VCaP (cell line): ENCODE measurements around the gene KCNV2.
A peak's percentile ranks its signal among the peaks of the same experiment; 100 is the strongest.

Source experiments
- H3K27ac ChIP-seq: fragments of 450-650 bp; 2 replicates; pipeline ENCODE4 v1.5.1; 2017
- CTCF ChIP-seq: fragments of 450-650 bp; conservative IDR thresholded peaks from 2 replicates; pipeline ENCODE4 v1.5.1; 2017; ENCODE audit warnings: mild to moderate bottlenecking, moderate library complexity

KCNV2 gene

GRCh38 chr9:2717385-2717784, at the start of gene KCNV2:
Gene KCNV2 (plus strand): TSS chr9:2717510. CDS start chr9:2717740, 230 bp downstream.
- no peak within 1 kb of the TSS for H3K27ac ChIP-seq
- TF ChIP-seq CTCF: no peak

GRCh38 chr9:2673161-2673560, 44.1 kb upstream of the KCNV2 start:
- H3K27ac ChIP-seq: no peak overlapping the region
- no peak for TF ChIP-seq CTCF

- TF ChIP-seq CTCF: no peak
Observed at GRCh38 chr9:2674141-2674824, 43.0 kb upstream of the KCNV2 start.

GRCh38 chr9:2675834-2676233, 41.5 kb upstream of the KCNV2 start:
- no peak overlapping the region for H3K27ac ChIP-seq
- TF ChIP-seq CTCF: no peak

More at GRCh38 chr9:2674141-2674824, 43.0 kb upstream of the KCNV2 start:
- H3K27ac ChIP-seq: no peak overlapping the region

GRCh38 chr9:2676466-2676865, 40.8 kb upstream of the KCNV2 start:
- H3K27ac ChIP-seq: no peak overlapping the region
- no peak for TF ChIP-seq CTCF

- TF ChIP-seq CTCF: no peak
- H3K27ac ChIP-seq: peak overlapping the region; percentile 57
Observed at GRCh38 chr9:2677915-2678889, 39.1 kb upstream of the KCNV2 start.

- no peak for TF ChIP-seq CTCF
- peak overlapping the region; percentile 57 for H3K27ac ChIP-seq
Observed at GRCh38 chr9:2679011-2679410, 38.3 kb upstream of the KCNV2 start.
